CD4-positive, alpha-beta T cell treated with Interleukin-4 for 1 hour (primary cell): ENCODE measurements around the gene MARCHF2.
"Not testable (repeated sequence)": the region's sequence is repeated elsewhere in the genome, so short reads cannot be mapped to it uniquely, and the experiment has no call there.

Experiments
- DNase-seq, 2 donors: peaks; one replicate each; pipeline ENCODE4 v3.0.0-alpha.2; 2020 to 2022

The MARCHF2 gene

GRCh38 chr19:8413629-8413995 lies 507 bp downstream of the MARCHF2 start:
- DNase-seq = no peak

GRCh38 chr19:8416796-8417195 lies 3.7 kb downstream of the MARCHF2 start:
- no peak for DNase-seq

GRCh38 chr19:8421484-8422461 lies 8.7 kb downstream of the MARCHF2 start:
- no peak for DNase-seq

- DNase-seq = peak in 1 of 2 donors; percentile 71
Observed at GRCh38 chr19:8423817-8424223, 10.7 kb downstream of the MARCHF2 start.

- DNase-seq = not testable (repeated sequence)
Observed at GRCh38 chr19:8425331-8425730, 12.2 kb downstream of the MARCHF2 start.

- no peak for DNase-seq
Observed at GRCh38 chr19:8426283-8426682, 13.2 kb downstream of the MARCHF2 start.

- DNase-seq = no peak
Observed at GRCh38 chr19:8429044-8429443, 15.9 kb downstream of the MARCHF2 start.

- no peak for DNase-seq
Observed at GRCh38 chr19:8429826-8430225, 16.7 kb downstream of the MARCHF2 start.

- DNase-seq = no peak
Observed at GRCh38 chr19:8430650-8431049, 17.5 kb downstream of the MARCHF2 start.

GRCh38 chr19:8438236-8438635 lies 25.1 kb downstream of the MARCHF2 start:
- DNase-seq = no peak

- DNase-seq = no peak
Observed at GRCh38 chr19:8441725-8442544, 28.8 kb downstream of the MARCHF2 start.

- DNase-seq = not testable (repeated sequence)
Observed at GRCh38 chr19:8444140-8444676, 31.1 kb downstream of the MARCHF2 start.

- DNase-seq = peak; percentile 99 to 100
Observed at GRCh38 chr19:8444677-8445487, 31.8 kb downstream of the MARCHF2 start, which contains the start of gene HNRNPM. HNRNPM (plus strand) TSS chr19:8444975; CDS start chr19:8444999, 24 bp downstream.

GRCh38 chr19:8445488-8446001 lies 32.4 kb downstream of the MARCHF2 start:
- peak; percentile 29 to 37 for DNase-seq

- no peak for DNase-seq
Observed at GRCh38 chr19:8446061-8446709, 33.1 kb downstream of the MARCHF2 start.

- no peak for DNase-seq
Observed at GRCh38 chr19:8449830-8450229, 36.7 kb downstream of the MARCHF2 start.

GRCh38 chr19:8451377-8451776 lies 38.3 kb downstream of the MARCHF2 start:
- no peak for DNase-seq

GRCh38 chr19:8451885-8452284 lies 38.8 kb downstream of the MARCHF2 start:
- peak in 1 of 2 donors; percentile 19 for DNase-seq

GRCh38 chr19:8452446-8453123 lies 39.5 kb downstream of the MARCHF2 start:
- no peak for DNase-seq

GRCh38 chr19:8453616-8454015 lies 40.5 kb downstream of the MARCHF2 start:
- DNase-seq = no peak

- DNase-seq = no peak
Observed at GRCh38 chr19:8454218-8454617, 41.1 kb downstream of the MARCHF2 start.
